Activated CD4-positive, alpha-beta T cell treated with anti-CD3 and anti-CD28 coated beads, Interleukin-2, amount 50 U/mL, for 24 hours (primary cell): ENCODE results near the gene MBOAT2.
"Not testable (repeated sequence)": the region's sequence is repeated elsewhere in the genome, so short reads cannot be mapped to it uniquely, and the experiment has no call there.

Experiments
- DNase-seq, 2 donors: peaks; one replicate each; pipeline ENCODE4 v3.0.0-alpha.2; 2020; ENCODE audit warnings: low read depth in 1 of 2, low spot score in 1 of 2

Gene MBOAT2

GRCh38 chr2:8907764-8908288, 95.7 kb downstream of the MBOAT2 start:
- DNase-seq = no peak

GRCh38 chr2:8903924-8904323, 99.6 kb downstream of the MBOAT2 start:
- DNase-seq = not testable (repeated sequence)

DNA sequence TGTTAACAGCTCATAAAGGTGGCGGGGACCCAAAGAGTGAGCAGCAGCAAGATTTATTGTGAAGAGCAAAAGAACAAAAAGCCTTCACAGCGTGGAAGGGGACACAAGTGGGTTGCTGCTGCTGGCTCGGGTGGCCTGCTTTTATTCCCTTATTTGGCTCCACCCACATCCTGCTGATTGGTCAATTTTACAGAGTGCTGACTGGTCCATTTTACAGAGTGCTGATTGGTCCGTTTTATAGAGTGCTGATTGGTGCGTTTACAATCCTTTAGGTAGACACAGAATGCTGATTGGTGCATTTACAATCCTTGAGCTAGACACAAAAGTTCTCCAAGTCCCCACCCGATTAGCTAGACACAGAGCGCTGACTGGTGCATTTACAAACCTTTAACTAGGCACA, 100.7 kb downstream of the MBOAT2 start:
- not testable (repeated sequence) for DNase-seq

DNA sequence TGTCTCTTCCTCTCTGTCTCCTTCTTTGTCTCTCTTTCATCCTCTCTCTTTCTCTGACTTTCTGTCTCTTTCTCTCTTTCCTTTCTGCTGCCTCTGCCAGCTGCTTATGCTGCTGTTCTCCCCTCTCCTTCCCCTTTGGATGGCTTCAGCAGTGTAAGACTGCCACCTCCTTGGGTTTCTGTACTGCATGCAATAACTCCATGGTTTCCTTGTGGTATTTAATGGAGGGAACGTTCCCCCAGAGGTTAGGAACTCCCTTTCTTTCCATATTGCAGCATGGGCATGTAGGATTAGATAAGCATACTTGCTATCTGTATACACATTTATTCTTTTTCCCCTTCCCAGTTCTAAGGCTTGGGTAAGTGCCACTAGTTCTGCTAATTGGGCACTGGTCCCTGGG, 106.3 kb downstream of the MBOAT2 start:
- not testable (repeated sequence) for DNase-seq

DNA sequence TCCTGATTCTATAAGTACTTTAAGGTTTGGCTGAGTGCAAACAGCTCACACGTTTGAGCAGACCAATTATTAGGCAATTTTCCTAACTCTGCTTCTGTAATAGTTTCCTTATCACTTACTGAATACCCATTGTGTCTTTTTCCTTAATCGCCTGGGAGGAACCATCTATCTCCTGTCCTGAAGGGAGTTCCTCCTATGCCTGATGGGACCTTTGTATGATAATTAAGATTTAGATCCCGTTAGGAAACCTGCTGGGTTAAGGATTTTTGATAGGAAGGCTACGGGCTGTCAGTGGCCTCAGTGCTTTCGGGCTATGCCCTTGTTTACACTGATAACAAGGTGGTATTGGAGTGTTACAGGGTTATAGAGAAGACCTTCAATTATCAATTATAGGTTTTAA, 106.8 kb downstream of the MBOAT2 start:
- DNase-seq = not testable (repeated sequence)

DNA sequence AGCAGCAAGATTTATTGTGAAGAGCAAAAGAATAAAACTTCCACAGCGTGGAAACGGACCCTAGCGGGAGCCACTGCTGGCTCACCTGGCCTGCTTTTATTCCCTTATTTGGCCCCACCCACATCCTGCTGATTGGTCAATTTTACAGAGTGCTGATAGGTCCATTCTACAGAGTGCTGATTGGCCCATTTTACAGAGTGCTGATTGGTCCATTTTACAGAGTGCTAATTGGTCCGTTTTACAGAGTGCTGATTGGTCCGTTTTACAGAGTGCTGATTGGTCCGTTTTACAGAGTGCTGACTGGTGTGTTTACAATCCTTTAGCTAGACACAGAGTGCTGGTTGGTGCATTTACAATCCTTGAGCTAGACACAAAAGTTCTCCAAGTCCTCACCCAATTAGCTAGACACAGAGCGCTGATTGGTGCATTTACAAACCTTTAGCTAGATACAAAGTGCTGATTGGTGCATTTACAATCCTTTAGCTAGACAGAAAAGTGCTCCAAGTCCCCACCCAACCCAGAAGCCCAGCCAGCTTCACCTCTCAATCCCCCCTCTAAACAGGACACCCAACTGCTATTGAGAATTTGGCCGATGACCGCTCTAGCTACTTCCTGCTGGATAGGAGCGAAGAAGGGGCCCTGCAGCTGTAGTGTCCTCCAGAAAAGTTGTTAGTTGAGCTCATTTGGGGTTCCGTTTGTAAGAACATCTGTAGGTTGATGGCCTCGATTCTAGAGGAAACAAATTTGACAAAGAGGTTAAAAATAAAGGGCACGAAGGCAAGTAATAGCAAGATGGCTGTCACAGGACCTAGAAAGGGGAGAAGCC, 108.2 kb downstream of the MBOAT2 start:
- DNase-seq = not testable (repeated sequence)

DNA sequence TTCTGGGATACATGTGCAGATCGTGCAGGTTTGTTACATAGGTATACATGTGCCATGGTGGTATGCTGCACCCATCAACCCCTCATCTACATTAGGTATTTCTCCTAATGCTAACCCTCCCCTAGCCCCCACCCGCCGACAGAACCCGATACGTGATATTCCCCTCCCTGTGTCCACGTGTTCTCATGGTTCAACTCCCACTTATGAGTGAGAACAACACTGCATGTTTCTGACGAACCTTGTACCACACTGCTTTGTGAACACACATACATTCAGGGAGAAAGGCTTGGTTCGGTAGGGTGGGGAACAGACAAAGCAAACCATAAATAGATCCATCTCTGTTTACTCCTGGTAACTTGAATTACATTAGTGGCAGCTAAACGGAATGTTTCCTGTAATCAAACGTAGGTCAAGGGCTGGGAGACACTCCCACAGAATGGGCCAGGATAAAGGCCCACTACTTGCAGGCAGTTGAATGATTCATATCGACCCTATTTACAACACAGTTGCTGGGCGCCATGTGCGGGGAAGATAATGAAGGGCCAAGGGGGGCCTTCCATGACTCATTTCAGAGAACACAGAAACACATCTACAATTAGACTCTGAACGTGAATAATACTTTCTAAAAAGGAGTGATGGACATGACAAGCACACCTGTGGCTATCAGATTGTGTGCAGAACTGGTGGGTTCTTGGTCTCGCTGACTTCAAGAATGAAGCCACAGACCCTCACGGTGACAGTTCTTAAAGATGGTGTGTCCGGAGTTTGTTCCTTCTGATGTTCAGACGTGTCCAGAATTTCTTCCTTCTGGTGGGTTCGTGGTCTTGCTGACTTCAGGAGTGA, 109.3 kb downstream of the MBOAT2 start:
- DNase-seq = no peak

- no peak for DNase-seq
Observed at GRCh38 chr2:8893474-8893873, 110.0 kb downstream of the MBOAT2 start.

DNA sequence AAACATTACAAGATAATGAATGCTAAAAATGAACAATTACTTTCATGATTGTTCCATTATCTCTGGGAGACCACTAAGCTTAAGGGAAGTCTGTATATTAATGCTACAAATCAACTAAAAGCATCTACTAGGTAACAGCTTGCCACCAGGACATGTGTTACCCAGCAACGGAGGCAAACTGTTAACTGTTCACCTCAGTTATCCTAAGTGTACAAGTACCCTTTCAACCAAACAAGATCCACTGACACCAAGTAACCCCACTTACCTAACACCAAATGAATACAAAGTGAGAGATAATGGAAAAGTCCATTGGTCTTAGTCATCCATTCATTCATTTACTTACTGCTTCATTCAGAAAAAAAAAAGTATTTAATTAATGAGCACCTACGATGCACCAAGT, 111.4 kb downstream of the MBOAT2 start:
- DNase-seq = no peak

DNA sequence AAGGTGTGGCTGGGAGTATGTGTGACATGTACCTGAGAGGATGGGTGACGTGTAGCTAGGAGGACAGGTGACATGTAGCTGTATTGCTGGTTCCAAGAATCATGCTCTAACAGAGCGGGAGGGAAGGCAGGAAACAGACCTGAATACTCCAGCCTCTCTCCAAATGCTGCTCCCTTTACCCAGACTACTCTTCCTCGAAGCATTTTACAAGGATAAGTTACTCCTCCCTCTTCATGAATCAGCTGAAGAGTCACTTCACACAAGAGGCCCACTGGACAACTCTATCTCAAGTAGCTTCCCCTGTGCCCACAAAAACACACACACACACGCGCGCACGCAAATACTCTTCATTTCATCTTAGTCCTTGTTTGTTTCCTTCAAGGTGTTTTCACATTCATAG, 113.5 kb downstream of the MBOAT2 start:
- DNase-seq = no peak

GRCh38 chr2:8888963-8889362, 114.5 kb downstream of the MBOAT2 start:
- DNase-seq = no peak

- no peak for DNase-seq
Observed at GRCh38 chr2:8886876-8887275, 116.6 kb downstream of the MBOAT2 start.

DNA sequence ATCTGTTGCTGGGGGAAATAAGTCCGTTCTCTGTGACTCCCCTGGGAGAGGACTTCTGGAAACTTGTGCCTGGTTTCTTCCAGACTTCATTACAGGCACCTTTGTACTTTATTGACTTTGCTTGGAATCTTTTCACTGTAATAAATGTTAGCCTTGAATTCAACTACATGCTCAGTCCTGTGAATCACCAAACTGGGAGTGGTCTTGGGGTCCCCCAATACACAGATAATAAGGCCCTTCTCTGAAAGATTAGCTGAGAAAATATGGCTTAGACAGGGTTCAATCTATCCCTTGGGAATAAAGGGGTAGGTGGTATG, 117.3 kb downstream of the MBOAT2 start:
- no peak for DNase-seq

DNA sequence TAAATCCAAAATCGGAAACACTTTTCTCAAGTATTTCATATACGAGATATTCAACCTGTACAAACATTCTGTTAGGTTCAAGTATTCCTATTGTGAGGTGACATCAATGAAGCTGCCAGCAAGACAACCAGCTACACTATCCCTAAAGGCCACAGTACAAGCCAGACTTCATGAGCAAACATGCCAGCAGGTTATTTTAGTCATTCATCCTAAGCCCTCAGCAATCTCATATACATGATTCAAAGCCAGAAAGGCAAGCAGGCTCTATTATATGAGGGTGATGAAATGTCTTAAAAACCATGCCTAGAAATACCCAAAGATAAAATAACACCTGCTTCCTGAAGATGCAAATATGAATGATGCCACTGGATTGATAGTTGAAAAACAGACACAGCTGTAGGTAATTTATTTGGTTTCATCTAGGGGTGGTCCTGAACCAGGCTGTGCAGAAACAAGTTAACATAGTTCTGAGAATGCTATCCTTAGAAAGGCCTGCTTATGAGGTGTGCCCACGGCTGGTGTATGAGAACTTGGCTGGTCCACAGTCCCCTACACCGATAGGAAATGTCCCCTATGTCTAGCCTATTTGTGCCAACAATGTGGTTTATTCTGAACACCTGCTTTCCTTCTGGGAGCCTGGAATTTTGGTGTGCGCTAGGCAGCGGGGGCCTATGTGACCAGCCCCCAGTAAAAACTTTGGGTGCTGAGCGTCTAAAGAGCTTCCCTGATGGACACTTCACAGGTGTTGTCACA, 117.9 kb downstream of the MBOAT2 start:
- DNase-seq = no peak

DNA sequence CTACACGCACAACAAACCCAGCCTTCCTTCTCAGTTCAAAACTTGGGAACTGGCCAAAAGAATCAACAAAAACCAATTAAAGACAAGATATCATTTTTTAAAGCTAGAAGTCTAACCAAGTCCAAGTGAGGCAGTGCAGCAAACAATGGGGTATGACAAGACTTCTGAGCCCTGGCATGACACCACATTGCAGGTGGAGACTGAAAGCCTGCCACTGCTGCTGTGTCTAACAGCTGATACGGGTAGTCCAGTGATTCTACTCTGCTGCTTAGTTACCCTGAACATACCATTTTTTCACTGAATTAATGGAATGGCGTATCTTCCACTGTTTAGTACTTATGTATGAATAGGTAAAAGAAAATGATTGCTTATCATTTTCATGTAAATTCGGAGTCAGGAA, 118.7 kb downstream of the MBOAT2 start:
- no peak for DNase-seq

GRCh38 chr2:8882094-8882493, 121.4 kb downstream of the MBOAT2 start:
- DNase-seq = no peak

- no peak for DNase-seq
Observed at GRCh38 chr2:8877894-8878293, 125.6 kb downstream of the MBOAT2 start.

DNA sequence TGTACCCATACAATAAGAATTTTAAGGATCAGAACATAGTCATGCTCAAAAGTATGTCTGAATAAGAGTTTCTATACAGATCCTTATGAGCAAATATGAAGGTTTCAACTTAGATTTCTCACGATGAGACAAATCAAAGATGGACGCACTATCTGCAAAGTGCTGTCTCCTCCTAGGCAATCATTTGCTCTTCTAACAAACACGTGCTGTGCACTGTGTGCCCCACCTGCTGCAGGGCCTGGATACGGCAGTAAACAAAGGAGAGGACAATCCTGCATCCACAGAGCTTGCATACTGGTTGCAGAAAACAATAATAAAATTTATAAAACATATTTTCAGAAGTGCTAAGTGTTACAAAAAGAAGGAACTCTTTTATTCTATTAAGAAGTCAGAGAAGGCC, 126.2 kb downstream of the MBOAT2 start:
- no peak for DNase-seq

DNA sequence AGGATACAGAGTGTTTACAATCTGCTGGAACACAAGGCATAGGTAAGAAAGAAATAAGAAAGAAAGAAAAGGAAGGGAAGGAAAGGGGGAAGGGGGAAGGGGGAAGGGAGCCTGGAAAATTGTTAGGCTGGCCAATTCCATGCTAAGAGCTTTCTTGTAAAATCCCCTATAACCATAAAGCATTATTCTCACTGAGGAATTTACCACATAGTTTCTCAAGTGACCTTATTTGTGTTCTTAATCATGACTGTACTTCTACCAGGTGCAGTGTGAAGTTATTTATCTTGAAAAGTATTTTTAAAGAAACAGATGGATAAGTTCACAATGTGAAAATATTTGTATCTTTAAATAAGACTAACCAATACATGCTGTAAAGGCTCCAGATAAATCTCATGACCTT, 126.9 kb downstream of the MBOAT2 start:
- DNase-seq = no peak

- DNase-seq = no peak
Observed at GRCh38 chr2:8872821-8873432, 130.6 kb downstream of the MBOAT2 start.

DNA sequence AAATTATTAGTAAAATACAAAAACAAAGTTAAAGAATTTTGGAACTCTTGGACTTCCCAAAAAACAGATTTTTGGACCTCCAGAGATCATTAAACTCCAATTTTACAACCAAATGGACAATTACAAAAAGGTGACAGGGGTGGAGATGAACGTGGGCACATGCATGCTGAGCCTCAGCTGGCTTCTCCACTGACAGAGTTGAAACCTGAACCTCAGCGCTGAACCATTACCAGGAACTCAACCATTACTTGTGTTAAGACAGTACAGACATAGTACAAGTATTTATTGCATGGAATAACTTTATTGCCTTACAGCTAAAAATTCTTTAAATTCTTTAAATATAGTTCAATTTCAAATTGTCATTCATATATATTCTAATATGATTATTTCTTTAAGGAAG, 133.0 kb downstream of the MBOAT2 start:
- no peak for DNase-seq
